Measurements from ENCODE around the gene ATP6V1G1.

- no peak for TF ChIP-seq EZH2phosphoT487 (IDR thresholded peaks at IDR 0.05; ENCODE audit: unreplicated experiment)
- TF ChIP-seq, protein P1, sequence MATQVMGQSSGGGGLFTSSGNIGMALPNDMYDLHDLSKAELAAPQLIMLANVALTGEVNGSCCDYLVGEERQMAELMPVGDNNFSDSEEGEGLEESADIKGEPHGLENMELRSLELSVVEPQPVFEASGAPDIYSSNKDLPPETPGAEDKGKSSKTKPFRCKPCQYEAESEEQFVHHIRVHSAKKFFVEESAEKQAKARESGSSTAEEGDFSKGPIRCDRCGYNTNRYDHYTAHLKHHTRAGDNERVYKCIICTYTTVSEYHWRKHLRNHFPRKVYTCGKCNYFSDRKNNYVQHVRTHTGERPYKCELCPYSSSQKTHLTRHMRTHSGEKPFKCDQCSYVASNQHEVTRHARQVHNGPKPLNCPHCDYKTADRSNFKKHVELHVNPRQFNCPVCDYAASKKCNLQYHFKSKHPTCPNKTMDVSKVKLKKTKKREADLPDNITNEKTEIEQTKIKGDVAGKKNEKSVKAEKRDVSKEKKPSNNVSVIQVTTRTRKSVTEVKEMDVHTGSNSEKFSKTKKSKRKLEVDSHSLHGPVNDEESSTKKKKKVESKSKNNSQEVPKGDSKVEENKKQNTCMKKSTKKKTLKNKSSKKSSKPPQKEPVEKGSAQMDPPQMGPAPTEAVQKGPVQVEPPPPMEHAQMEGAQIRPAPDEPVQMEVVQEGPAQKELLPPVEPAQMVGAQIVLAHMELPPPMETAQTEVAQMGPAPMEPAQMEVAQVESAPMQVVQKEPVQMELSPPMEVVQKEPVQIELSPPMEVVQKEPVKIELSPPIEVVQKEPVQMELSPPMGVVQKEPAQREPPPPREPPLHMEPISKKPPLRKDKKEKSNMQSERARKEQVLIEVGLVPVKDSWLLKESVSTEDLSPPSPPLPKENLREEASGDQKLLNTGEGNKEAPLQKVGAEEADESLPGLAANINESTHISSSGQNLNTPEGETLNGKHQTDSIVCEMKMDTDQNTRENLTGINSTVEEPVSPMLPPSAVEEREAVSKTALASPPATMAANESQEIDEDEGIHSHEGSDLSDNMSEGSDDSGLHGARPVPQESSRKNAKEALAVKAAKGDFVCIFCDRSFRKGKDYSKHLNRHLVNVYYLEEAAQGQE (IDR thresholded peaks at IDR 0.05; ENCODE audit: unreplicated experiment) = no peak
Measured at GRCh38 chr9:114551750-114552685, 35.6 kb upstream of the ATP6V1G1 start.
